Mesendoderm (in vitro differentiated cells): ENCODE measurements around the gene KRTAP5-4.
"Not testable (repeated sequence)": the region's sequence is repeated elsewhere in the genome, so short reads cannot be mapped to it uniquely, and the experiment has no call there.

Source experiments
- DNase-seq: peaks from one replicate; pipeline ENCODE4 v3.0.0; 2013
- H2AK5ac ChIP-seq: 2 replicates; pipeline ENCODE4 v1.6.1; 2013; ENCODE audit warnings: low read length, inconsistent platforms
- H2BK120ac ChIP-seq: 2 replicates; pipeline ENCODE4 v1.6.1; 2013; ENCODE audit warnings: low read depth, mild to moderate bottlenecking, low read length, moderate library complexity, mixed read lengths
- H2BK15ac ChIP-seq: replicated peaks from 2 replicates; pipeline ENCODE4 v1.6.1; 2013; ENCODE audit warnings: low read depth, mild to moderate bottlenecking, moderate library complexity
- H2BK5ac ChIP-seq: 2 replicates; pipeline ENCODE4 v1.6.1; 2013; ENCODE audit warnings: low read length, inconsistent platforms
- H3K18ac ChIP-seq: 2 replicates; pipeline ENCODE4 v1.6.1; 2013; ENCODE audit warnings: mild to moderate bottlenecking, low read length, mixed read lengths
- H3K23ac ChIP-seq: one replicate; pipeline ENCODE4 v1.6.1; 2013; ENCODE audit warnings: low read length
- H3K27ac ChIP-seq: 2 replicates; pipeline ENCODE4 v1.5.1; 2013; ENCODE audit warnings: low read depth, mild to moderate bottlenecking, inconsistent platforms, low read length, moderate library complexity
- H3K27me3 ChIP-seq: 2 replicates; pipeline ENCODE4 v1.6.1; 2013; ENCODE audit warnings: low read length, control low read depth, mild to moderate bottlenecking, inconsistent platforms; ENCODE audit not compliant: insufficient read depth, poor library complexity
- H3K36me3 ChIP-seq: 2 replicates; pipeline ENCODE4 v1.6.1; 2013; ENCODE audit warnings: low read length, inconsistent platforms; ENCODE audit not compliant: control insufficient read depth, insufficient read depth
- H3K4ac ChIP-seq: one replicate; pipeline ENCODE4 v1.6.1; 2013; ENCODE audit warnings: low read depth, mild to moderate bottlenecking, low read length, moderate library complexity
- H3K4me1 ChIP-seq: 2 replicates; pipeline ENCODE4 v1.6.1; 2013; ENCODE audit warnings: low read depth, low read length, inconsistent platforms; ENCODE audit not compliant: control insufficient read depth
- H3K4me2 ChIP-seq: 2 replicates; pipeline ENCODE4 v1.6.1; 2013; ENCODE audit warnings: low read length
- H3K4me3 ChIP-seq: 2 replicates; pipeline ENCODE4 v1.5.1; 2013; ENCODE audit warnings: mild to moderate bottlenecking, low read length
- H3K56ac ChIP-seq: one replicate; pipeline ENCODE4 v1.6.1; 2013; ENCODE audit warnings: low read length
- H3K79me1 ChIP-seq: 2 replicates; pipeline ENCODE4 v1.6.1; 2013; ENCODE audit warnings: low read length, inconsistent platforms
- H3K79me2 ChIP-seq: 2 replicates; pipeline ENCODE4 v1.6.1; 2013; ENCODE audit warnings: mild to moderate bottlenecking, low read length; ENCODE audit not compliant: control insufficient read depth, insufficient read depth
- H3K9ac ChIP-seq: 2 replicates; pipeline ENCODE4 v1.6.1; 2013; ENCODE audit warnings: low read length, inconsistent platforms
- H4K5ac ChIP-seq: one replicate; pipeline ENCODE4 v1.6.1; 2013; ENCODE audit warnings: low read length
- H4K8ac ChIP-seq: one replicate; pipeline ENCODE4 v1.6.1; 2013; ENCODE audit warnings: low read depth, mild to moderate bottlenecking, control low read depth, low read length, moderate library complexity
- WGBS: extraction: QIAGEN DNeasy Blood & Tissue Kit; methylation state at CpG from one replicate; pipeline ENCODE4 v1.1.7; 2013; ENCODE audit warnings: low lambda C conversion rate, missing lambda C conversion rate; ENCODE audit not compliant: insufficient coverage; ENCODE audit errors: extremely low coverage; 5-methylcytosine and 5-hydroxymethylcytosine counted together

The KRTAP5-4 gene

GRCh38 chr11:1595994-1596575 lies 25.9 kb downstream of the KRTAP5-4 start:
- not testable (repeated sequence) for H3K4me1 ChIP-seq, H2BK15ac ChIP-seq, H4K5ac ChIP-seq, H3K79me1 ChIP-seq, H3K4ac ChIP-seq, H3K18ac ChIP-seq, H3K4me3 ChIP-seq, H3K36me3 ChIP-seq, H3K27ac ChIP-seq, H3K23ac ChIP-seq, H3K56ac ChIP-seq, H2BK120ac ChIP-seq, H3K9ac ChIP-seq, H2BK5ac ChIP-seq, H3K79me2 ChIP-seq, H3K27me3 ChIP-seq, DNase-seq, H4K8ac ChIP-seq, H3K4me2 ChIP-seq, H2AK5ac ChIP-seq
- WGBS: no CpG with 5 or more reads among the region's 11 CpGs

- WGBS: no CpG with 5 or more reads among the region's 9 CpGs
- no peaks in the 10 kb centered on the region for H3K79me2 ChIP-seq
Measured at GRCh38 chr11:1592628-1593027, 29.3 kb downstream of the KRTAP5-4 start.

GRCh38 chr11:1589996-1590395 lies 31.9 kb downstream of the KRTAP5-4 start:
- Histone ChIP-seq H3K79me2 (no peaks in the 10 kb centered on the region), H3K27me3 (no peaks in the 10 kb centered on the region), H2AK5ac (no peak overlapping the region), H3K36me3 (no peaks in the 10 kb centered on the region), H4K5ac (no peak overlapping the region), H4K8ac (no peak overlapping the region), H3K18ac (no peak overlapping the region), H3K4me2 (no peak overlapping the region), H3K4me3 (no peak overlapping the region), H2BK5ac (no peak overlapping the region), H3K79me1 (no peaks in the 10 kb centered on the region), H3K9ac (no peak overlapping the region), H3K23ac (no peak overlapping the region), H2BK15ac (no peak overlapping the region), H3K4me1 (no peaks in the 10 kb centered on the region), H3K4ac (no peak overlapping the region), H3K56ac (no peak overlapping the region), H3K27ac (no peak overlapping the region), H2BK120ac (no peak overlapping the region)
- DNase-seq: no peak
- no CpG with 5 or more reads among the region's 6 CpGs for WGBS

More at GRCh38 chr11:1592628-1593027, 29.3 kb downstream of the KRTAP5-4 start:
- Histone ChIP-seq H3K4me2 (no peak overlapping the region), H2BK120ac (no peak overlapping the region), H2BK15ac (no peak overlapping the region), H4K5ac (no peak overlapping the region), H3K4me3 (no peak overlapping the region), H3K9ac (no peak overlapping the region), H3K56ac (no peak overlapping the region), H2BK5ac (no peak overlapping the region), H3K18ac (no peak overlapping the region), H4K8ac (no peak overlapping the region), H3K23ac (no peak overlapping the region), H3K27ac (no peak overlapping the region), H3K4ac (no peak overlapping the region), H3K4me1 (no peaks in the 10 kb centered on the region), H3K27me3 (no peaks in the 10 kb centered on the region), H3K79me1 (no peaks in the 10 kb centered on the region), H2AK5ac (no peak overlapping the region), H3K36me3 (no peaks in the 10 kb centered on the region)
- no peak for DNase-seq

- H3K9ac ChIP-seq, H3K4ac ChIP-seq, H3K79me1 ChIP-seq, H2BK120ac ChIP-seq, H3K23ac ChIP-seq, H3K4me1 ChIP-seq, H4K5ac ChIP-seq, H3K27ac ChIP-seq, H3K36me3 ChIP-seq, H3K56ac ChIP-seq, H3K4me3 ChIP-seq, H4K8ac ChIP-seq, H3K27me3 ChIP-seq, H2AK5ac ChIP-seq, H2BK5ac ChIP-seq, H3K18ac ChIP-seq, H3K79me2 ChIP-seq, H2BK15ac ChIP-seq, H3K4me2 ChIP-seq, DNase-seq: not testable (repeated sequence)
- WGBS: no CpG with 5 or more reads among the region's 10 CpGs
Measured at GRCh38 chr11:1589191-1589963, 32.6 kb downstream of the KRTAP5-4 start.

GRCh38 chr11:1586699-1587098 lies 35.2 kb downstream of the KRTAP5-4 start:
- no peak overlapping the region for H3K9ac ChIP-seq
- H4K8ac ChIP-seq: no peak overlapping the region
- no peak overlapping the region for H3K18ac ChIP-seq
- no peak overlapping the region for H3K4me2 ChIP-seq
- no peak overlapping the region for H2BK120ac ChIP-seq
- H2BK15ac ChIP-seq: no peak overlapping the region
- H3K27ac ChIP-seq: no peak overlapping the region
- no peak for DNase-seq
- no peaks in the 10 kb centered on the region for H3K79me1 ChIP-seq
- no peak overlapping the region for H2AK5ac ChIP-seq
- no peaks in the 10 kb centered on the region for H3K27me3 ChIP-seq
- no peaks in the 10 kb centered on the region for H3K36me3 ChIP-seq
- H3K4me3 ChIP-seq: no peak overlapping the region
- no peak overlapping the region for H3K56ac ChIP-seq
- no peak overlapping the region for H2BK5ac ChIP-seq
- WGBS: no CpG with 5 or more reads among the region's 2 CpGs
- no peaks in the 10 kb centered on the region for H3K4me1 ChIP-seq
- no peak overlapping the region for H3K23ac ChIP-seq
- H3K79me2 ChIP-seq: no peaks in the 10 kb centered on the region
- H3K4ac ChIP-seq: no peak overlapping the region
- no peak overlapping the region for H4K5ac ChIP-seq
